Stimulated activated CD4-positive, alpha-beta T cell treated with anti-CD3 and anti-CD28 coated beads, Interleukin-12 subunit alpha, Interleukin-12 subunit beta, amount 100 ng/mL, for 4 hours (primary cell): ENCODE results near the gene KRT76.
A peak's percentile ranks its signal among the peaks of the same experiment; 100 is the strongest.
"Not testable (repeated sequence)": the region's sequence is repeated elsewhere in the genome, so short reads cannot be mapped to it uniquely, and the experiment has no call there.

ENCODE experiments used
- DNase-seq: peaks from one replicate; pipeline ENCODE4 v3.0.0-alpha.2; 2020

KRT76 gene

GRCh38 chr12:52796839-52797528, 19.8 kb upstream of the KRT76 start:
- DNase-seq = no peak

GRCh38 chr12:52796429-52796794, 19.3 kb upstream of the KRT76 start:
- no peak for DNase-seq

DNA sequence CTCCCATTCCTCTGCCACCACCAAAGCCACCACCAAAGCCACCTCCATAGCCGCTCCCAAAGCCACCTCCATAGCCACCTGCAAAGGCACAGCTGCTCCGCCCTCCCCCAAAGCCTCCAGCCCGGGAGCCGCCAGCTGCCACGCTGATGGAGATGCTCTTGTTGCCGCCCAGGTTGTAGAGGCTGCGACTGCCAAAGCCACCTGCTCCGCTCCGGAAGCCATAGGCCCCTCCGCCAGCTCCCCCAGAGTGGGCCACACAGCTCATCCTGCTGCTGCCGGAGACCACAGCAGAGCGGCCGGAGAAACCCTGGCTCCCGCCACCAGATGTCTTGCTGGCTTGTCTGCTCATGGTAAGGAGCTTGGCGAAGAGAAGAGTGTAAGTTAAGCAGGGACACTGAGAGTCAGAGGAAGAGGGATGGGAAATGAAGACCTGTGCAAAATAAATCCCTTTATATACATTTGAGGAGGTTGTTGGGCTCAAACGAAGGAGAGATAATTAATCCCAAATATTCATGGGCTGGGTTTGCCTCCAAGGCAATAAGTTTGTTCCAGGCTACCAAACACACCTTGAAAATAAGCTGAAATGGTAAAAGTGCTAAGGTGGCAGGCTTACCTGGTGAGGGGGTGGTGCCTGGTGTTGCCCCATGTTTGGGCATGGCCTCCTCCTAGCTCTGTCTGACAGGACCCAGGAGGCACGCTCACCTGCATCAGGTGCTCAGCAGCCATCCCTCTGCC, 18.7 kb upstream of the KRT76 start, which contains the start of gene KRT3:
TSS of gene KRT3 (minus strand) at position 424 of the 735 bp plus-strand sequence. CDS start at position 349, 75 bp downstream.
- DNase-seq = no peak

DNA sequence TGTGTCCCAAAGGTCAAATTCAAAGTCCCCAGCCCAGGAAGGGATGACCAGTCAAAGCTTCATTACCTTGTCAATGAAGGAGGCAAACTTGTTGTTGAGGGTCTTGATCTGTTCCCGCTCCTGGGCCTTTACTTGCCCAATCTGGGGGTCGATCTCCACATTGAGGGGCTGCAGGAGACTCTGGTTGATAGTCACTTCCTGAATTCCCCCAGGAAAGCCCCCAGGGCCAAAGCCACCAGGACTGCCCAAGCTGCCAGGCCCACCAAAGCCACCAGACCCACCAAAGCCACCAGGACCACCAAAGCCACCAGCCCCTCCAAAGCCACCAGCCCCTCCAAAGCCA, 18.2 kb upstream of the KRT76 start:
- not testable (repeated sequence) for DNase-seq

DNA sequence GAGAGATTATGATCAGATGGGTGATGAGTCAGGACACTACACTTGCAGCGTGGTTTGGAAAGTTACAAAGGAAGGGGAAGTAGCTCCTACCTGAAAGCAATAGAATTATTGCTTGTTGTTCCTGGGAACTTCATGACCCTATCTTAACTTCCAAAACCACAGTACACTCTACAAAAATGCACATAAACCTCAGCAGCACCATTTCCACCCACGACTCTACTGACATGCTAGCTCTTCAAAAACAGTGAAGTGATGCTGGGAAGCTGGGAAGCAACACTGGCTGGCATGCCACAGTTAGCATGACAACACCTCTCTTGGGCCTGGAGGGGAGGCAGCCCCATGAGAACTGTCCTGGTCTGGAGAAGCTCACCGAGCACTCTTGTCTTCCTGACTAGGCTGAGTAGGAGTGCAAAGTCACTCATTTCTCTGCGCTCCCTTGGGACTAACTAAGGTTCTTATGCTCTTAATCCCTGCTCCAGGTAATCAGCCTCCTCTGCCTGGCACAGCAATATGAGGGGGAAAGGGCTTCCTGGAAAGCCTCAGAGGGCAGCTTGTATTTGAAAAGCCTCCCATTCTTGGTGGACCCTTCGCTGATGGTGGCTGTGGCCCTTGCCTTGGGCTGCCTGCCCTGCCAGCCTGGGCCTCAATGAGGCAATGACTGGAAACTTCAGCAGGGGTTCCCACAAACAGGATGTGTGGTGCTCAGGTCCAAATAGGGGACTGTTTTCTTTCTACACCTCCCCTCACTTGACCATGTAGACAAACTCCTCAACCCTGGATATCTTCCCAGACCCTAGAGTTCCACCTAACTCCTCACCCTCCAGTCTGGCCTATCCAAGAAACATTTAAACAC, 17.6 kb upstream of the KRT76 start:
- no peak for DNase-seq

GRCh38 chr12:52792185-52793029, 15.3 kb upstream of the KRT76 start:
- no peak for DNase-seq

DNA sequence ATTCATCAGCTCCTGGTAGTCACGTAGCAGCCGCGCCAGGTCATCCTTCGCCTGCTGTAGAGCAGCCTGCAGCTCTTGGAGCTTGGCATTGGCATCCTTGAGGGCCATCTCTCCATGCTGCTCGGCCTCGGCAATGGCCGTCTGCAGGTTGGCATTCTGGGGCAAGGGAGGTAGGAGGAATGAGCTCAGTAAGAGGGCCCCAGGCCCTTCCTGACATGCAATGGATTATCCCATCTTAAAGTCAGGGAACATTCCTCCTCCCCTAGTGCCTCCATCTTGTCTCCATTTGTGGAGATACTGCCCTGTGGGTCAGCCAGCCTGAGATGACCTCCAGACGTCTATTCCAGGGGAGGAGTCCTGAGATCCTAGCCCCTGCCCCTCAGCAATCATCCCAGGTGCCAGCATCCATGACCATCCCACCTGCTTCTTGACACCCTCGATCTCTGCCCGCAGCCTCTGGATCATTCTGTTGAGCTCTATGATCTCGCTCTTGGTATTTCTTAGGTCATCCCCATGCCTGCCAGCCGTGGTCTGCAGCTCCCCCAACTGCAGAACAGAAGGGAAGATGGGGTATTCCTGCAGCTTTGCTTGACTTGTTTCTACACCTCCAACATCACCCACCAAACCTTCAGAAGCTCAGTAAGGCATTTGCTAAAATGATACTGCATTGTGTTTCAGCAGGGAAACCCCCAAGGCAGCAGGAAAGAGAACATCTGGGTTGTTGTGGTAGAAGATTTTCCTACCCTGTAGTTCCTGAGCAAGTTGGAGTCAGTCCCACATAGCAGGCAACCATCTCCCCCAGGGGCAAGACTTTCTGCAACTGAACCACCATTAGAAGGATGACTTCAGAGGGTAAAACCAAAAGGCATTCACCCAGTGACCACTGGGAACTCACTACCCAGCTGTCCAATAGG, 14.4 kb upstream of the KRT76 start:
- DNase-seq = no peak

- no peak for DNase-seq
Observed at GRCh38 chr12:52790427-52791270, 13.5 kb upstream of the KRT76 start.

DNA sequence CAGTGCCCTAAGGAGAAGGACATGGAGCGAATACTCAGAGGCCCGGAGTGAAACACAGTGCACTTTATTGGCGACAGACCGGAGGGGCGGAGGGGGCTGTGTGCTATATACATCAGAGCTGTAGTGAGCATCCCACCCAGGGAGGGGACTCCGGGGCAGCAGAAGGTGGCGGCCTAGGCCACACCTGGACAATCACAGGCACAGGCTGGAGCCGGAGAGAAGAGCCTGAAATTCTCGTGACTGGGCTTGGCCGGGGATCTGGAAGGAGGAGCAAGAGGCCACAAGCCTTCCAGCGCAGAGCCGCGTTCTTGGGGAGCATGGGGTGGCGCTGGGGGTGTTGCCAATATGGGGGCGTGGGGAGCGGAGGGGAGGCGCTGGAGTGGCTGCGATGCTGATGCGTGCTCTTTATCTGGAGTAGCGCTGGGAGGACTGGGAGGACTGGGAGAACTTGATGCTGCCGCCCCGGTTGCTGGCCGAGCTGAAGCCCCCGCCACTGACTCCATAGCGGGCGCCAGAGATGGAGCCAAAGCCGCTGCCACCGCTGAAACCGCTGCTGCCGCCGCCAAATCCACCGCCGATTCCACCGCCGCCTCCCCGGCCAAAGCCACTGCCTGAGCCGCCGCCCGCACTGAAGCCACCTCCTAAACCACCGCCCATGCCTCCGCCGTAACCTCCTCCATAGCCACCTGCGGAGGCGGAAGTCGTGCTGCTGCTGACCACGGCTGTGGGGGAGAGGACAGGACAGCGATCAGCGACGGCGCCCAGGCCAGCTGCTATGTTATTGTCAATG, 12.7 kb upstream of the KRT76 start:
- peak; percentile 3 for DNase-seq

- DNase-seq = no peak
Observed at GRCh38 chr12:52788876-52789636, 11.9 kb upstream of the KRT76 start.

- no peak for DNase-seq
Observed at GRCh38 chr12:52788192-52788875, 11.2 kb upstream of the KRT76 start.

GRCh38 chr12:52787324-52788191, 10.4 kb upstream of the KRT76 start:
- DNase-seq = no peak

DNA sequence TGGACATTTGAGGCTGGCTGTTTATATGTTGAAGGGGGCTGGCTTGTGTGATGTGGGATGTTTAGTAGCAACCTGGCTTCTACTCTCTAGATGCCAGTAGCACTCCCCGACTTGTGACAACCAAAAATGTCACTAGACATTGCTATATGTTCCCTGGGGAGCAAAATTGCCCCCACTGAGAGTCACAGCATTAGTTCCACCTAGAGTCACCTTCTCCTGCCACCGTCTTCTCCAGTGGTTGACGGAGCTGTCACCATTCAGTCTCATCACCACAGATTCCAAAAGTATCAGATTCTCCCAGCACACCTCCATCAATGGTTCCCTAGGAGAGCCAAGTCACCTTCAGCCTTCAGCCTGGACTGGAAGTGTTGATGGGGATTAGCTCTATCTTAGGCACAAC, 7.8 kb upstream of the KRT76 start:
- DNase-seq = no peak

- no peak for DNase-seq
Observed at GRCh38 chr12:52783563-52784316, 6.6 kb upstream of the KRT76 start.

GRCh38 chr12:52782502-52782901, 5.4 kb upstream of the KRT76 start:
- no peak for DNase-seq

DNA sequence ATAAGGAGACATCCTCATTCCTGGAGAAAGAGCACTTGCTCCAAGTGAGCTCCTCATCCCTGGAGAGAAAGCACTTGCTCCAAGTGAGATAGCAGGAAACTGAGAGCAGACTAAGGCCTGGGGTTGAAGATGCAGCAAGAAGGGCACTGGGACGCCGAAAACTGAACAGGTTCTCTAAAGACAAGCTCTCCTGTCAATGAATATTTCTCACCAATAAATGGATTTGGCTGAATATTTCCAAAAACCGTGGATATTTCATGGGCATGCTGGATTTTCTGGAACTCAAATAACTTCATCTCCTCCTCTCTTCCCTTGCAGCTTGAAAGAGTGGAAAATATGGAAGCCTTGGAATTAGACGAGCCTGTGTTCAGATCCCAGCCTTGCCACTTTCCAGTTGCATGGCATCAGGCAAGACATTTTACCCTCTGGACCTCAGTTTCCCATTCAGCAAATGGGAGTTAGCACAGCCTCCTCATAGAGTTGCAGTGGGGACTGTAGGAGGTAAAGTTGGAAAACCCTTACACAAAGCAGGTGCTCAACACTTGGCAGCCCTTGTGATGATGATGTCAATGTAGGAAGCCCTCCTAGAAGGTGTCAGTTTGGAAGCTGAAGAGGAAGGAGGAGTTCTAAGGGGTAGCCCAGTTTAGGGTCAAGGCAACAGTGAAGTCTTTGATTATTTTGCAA, 4.4 kb upstream of the KRT76 start:
- no peak for DNase-seq
